WTC11 (cell line): Measurements from ENCODE around the gene ATRIP.

Source experiments
- FOXJ3 ChIP-seq: sonication (generic); formaldehyde crosslinking; IDR thresholded peaks from 2 replicates; pipeline ENCODE4 v1.9.0; 2021; ENCODE audit warnings: missing genetic modification reagents, mild to moderate bottlenecking, borderline replicate concordance
- NR2C2 ChIP-seq: sonication (generic); formaldehyde crosslinking; IDR thresholded peaks from 2 replicates; pipeline ENCODE4 v1.8.0; 2022; ENCODE audit warnings: mild to moderate bottlenecking, missing genetic modification reagents
- ZNF121 ChIP-seq: sonication (generic); formaldehyde crosslinking; IDR thresholded peaks from 2 replicates; pipeline ENCODE4 v1.8.0; 2023; ENCODE audit warnings: missing genetic modification reagents
- ZNF423 ChIP-seq: fragments of 250-450 bp; sonication (Bioruptor Pico); IDR thresholded peaks from 2 replicates; pipeline ENCODE4 v2.1.2; 2022; ENCODE audit warnings: mild to moderate bottlenecking, moderate library complexity
- TF ChIP-seq, protein P1 (sequence below): fragments of 200-600 bp; IDR thresholded peaks from 2 replicates; pipeline ENCODE4 v1.8.0; 2022; ENCODE audit warnings: antibody characterized with exemption
- TF ChIP-seq, protein P2 (sequence below): sonication (generic); formaldehyde crosslinking; IDR thresholded peaks from 2 replicates; pipeline ENCODE4 v1.8.0; 2022; ENCODE audit warnings: mild to moderate bottlenecking, missing genetic modification reagents
- TF ChIP-seq, protein P3 (sequence below): fragments of 250-450 bp; sonication (Bioruptor Pico); IDR thresholded peaks from 2 replicates; pipeline ENCODE4 v1.8.0; 2021; ENCODE audit warnings: mild to moderate bottlenecking
- TF ChIP-seq, protein P4 (sequence below): sonication (generic); formaldehyde crosslinking; IDR thresholded peaks from 2 replicates; pipeline ENCODE4 v1.8.0; 2022; ENCODE audit warnings: mild to moderate bottlenecking, missing genetic modification reagents

DNA sequence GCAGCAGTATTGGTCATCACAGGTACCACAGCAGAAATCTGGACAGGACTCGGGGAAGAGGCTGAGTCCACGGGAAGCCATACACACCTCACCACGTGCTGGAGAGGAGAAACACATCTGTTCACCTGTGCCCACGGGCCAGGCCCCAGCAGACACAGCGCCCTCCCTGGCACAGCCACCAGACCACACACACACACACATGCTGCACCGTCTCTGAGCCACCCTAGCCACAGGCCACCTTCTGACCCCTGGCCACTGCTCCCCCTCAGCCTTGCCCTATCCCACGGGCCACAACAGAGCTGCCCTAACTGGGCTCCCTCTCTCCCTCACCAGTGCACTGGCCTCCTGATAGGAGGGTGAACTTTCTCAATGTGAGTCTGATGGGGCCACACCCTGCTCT lies 54.7 kb downstream of the ATRIP start:
- TF ChIP-seq ZNF423 (CRISPR knock-in tag) = no peak
- TF ChIP-seq, protein P1, sequence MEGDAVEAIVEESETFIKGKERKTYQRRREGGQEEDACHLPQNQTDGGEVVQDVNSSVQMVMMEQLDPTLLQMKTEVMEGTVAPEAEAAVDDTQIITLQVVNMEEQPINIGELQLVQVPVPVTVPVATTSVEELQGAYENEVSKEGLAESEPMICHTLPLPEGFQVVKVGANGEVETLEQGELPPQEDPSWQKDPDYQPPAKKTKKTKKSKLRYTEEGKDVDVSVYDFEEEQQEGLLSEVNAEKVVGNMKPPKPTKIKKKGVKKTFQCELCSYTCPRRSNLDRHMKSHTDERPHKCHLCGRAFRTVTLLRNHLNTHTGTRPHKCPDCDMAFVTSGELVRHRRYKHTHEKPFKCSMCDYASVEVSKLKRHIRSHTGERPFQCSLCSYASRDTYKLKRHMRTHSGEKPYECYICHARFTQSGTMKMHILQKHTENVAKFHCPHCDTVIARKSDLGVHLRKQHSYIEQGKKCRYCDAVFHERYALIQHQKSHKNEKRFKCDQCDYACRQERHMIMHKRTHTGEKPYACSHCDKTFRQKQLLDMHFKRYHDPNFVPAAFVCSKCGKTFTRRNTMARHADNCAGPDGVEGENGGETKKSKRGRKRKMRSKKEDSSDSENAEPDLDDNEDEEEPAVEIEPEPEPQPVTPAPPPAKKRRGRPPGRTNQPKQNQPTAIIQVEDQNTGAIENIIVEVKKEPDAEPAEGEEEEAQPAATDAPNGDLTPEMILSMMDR = no peak
- TF ChIP-seq, protein P2, sequence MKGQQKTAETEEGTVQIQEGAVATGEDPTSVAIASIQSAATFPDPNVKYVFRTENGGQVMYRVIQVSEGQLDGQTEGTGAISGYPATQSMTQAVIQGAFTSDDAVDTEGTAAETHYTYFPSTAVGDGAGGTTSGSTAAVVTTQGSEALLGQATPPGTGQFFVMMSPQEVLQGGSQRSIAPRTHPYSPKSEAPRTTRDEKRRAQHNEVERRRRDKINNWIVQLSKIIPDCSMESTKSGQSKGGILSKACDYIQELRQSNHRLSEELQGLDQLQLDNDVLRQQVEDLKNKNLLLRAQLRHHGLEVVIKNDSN = no peak
- no peak for TF ChIP-seq FOXJ3 (CRISPR knock-in tag)
- TF ChIP-seq, protein P3, sequence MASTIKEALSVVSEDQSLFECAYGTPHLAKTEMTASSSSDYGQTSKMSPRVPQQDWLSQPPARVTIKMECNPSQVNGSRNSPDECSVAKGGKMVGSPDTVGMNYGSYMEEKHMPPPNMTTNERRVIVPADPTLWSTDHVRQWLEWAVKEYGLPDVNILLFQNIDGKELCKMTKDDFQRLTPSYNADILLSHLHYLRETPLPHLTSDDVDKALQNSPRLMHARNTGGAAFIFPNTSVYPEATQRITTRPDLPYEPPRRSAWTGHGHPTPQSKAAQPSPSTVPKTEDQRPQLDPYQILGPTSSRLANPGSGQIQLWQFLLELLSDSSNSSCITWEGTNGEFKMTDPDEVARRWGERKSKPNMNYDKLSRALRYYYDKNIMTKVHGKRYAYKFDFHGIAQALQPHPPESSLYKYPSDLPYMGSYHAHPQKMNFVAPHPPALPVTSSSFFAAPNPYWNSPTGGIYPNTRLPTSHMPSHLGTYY (CRISPR knock-in tag) = no peak
- TF ChIP-seq, protein P4, sequence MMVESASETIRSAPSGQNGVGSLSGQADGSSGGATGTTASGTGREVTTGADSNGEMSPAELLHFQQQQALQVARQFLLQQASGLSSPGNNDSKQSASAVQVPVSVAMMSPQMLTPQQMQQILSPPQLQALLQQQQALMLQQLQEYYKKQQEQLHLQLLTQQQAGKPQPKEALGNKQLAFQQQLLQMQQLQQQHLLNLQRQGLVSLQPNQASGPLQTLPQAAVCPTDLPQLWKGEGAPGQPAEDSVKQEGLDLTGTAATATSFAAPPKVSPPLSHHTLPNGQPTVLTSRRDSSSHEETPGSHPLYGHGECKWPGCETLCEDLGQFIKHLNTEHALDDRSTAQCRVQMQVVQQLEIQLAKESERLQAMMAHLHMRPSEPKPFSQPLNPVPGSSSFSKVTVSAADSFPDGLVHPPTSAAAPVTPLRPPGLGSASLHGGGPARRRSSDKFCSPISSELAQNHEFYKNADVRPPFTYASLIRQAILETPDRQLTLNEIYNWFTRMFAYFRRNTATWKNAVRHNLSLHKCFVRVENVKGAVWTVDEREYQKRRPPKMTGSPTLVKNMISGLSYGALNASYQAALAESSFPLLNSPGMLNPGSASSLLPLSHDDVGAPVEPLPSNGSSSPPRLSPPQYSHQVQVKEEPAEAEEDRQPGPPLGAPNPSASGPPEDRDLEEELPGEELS (CRISPR knock-in tag) = no peak
- no peak for TF ChIP-seq NR2C2 (CRISPR knock-in tag)
- no peak for TF ChIP-seq ZNF121
